Activated B cell treated with CpG ODN at 0.5 μM for 24 hours (primary cell): ENCODE results near the gene FAM3A. TPM values are rescaled to one million over a fixed set of nuclear protein-coding genes. Genes with fewer than 3 reads are reported as not detected.

Experiments
- ATAC-seq: fragments of 200-7000 bp; cut with Tn5 transposase; one replicate; pipeline ENCODE4 v1.10.0; 2021; ENCODE audit warnings: low read depth, mild to moderate bottlenecking, moderate library complexity
- CTCF ChIA-PET: fragments of 350-600 bp; sonication (Branson Sonifier 250); formaldehyde crosslinking; loops from one replicate; lab custom pipeline; 2021; ENCODE audit warnings: antibody characterized with exemption; lab: Charles Lee
- POLR2A ChIA-PET: fragments of 350-600 bp; sonication (Branson Sonifier 250); formaldehyde crosslinking; loops from one replicate; lab custom pipeline; 2021; ENCODE audit warnings: antibody characterized with exemption; lab: Charles Lee
- DNase-seq: peaks from one replicate; pipeline ENCODE4 v3.0.0; 2022
- H3K27ac Mint-ChIP-seq: one replicate; pipeline ENCODE4 v1.8.0; 2020; ENCODE audit warnings: mixed read lengths
- H3K27me3 Mint-ChIP-seq: one replicate; pipeline ENCODE4 v1.8.0; 2021; ENCODE audit warnings: mixed read lengths
- H3K36me3 Mint-ChIP-seq: one replicate; pipeline ENCODE4 v1.8.0; 2021; ENCODE audit warnings: low read depth, mixed read lengths
- H3K4me1 Mint-ChIP-seq: one replicate; pipeline ENCODE4 v1.8.0; 2021; ENCODE audit warnings: mixed read lengths
- H3K4me3 Mint-ChIP-seq: one replicate; pipeline ENCODE4 v1.8.0; 2020; ENCODE audit warnings: mild to moderate bottlenecking, mixed read lengths
- H3K9me3 Mint-ChIP-seq: one replicate; pipeline ENCODE4 v1.8.0; 2020; ENCODE audit warnings: mixed read lengths
- CTCF ChIP-seq: fragments of 200-600 bp; IDR thresholded peaks from one replicate; pipeline ENCODE4 v1.8.0; 2022; ENCODE audit warnings: antibody characterized with exemption, mild to moderate bottlenecking
- intact Hi-C: fragments of 100-400 bp; cut with micrococcal nuclease; formaldehyde crosslinking; loops from one replicate; pipeline ENCODE4 v1.15.1; 2024
- total RNA-seq: library from RNA; stranded (reverse); gene quantifications from 2 replicates; pipeline ENCODE4 v1.2.3, GENCODE V29; 2022

The FAM3A gene
- total RNA-seq, 1 donor from 2014 or later: 36.1 TPM

GRCh38 chrX:154470914-154471568 lies 45.0 kb downstream of the FAM3A start:
- H3K9me3 Mint-ChIP-seq: no peaks in the 10 kb centered on the region
- H3K27me3 Mint-ChIP-seq: no peaks in the 10 kb centered on the region
- DNase-seq (no peak), ATAC-seq (no peak)
- H3K4me3 Mint-ChIP-seq: no peak overlapping the region
- H3K27ac Mint-ChIP-seq: no peak overlapping the region
- peaks cover 2% of the 10 kb centered on the region for H3K4me1 Mint-ChIP-seq
- ChIA-PET POLR2A (no interaction called here), CTCF (no interaction called here)
- H3K36me3 Mint-ChIP-seq: peaks cover 48% of the 10 kb centered on the region
- no peak for TF ChIP-seq CTCF
- intact Hi-C loops: no loop called here

DNA sequence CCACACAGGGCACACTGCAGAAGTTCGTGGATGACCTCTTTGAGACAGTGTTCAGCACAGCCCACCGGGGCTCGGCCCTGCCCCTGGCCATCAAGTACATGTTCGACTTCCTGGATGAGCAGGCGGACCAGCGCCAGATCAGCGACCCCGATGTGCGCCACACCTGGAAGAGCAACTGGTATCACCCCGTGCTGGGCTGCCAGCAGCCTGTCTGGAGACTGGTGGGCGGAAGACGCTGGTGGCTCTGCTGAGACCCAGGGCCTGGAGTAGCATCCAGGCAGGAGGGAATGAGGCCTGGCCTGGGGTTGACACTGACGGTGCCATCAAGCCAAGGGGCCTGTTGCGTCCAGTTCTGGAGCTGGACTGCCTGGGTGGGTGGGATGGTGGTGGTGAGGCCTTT lies 45.6 kb downstream of the FAM3A start:
- H3K27ac Mint-ChIP-seq: no peak overlapping the region
- intact Hi-C loops: no loop called here
- no peak for DNase-seq
- POLR2A ChIA-PET: no interaction called here
- peaks cover 51% of the 10 kb centered on the region for H3K36me3 Mint-ChIP-seq
- H3K9me3 Mint-ChIP-seq: no peaks in the 10 kb centered on the region
- ATAC-seq: no peak
- no peaks in the 10 kb centered on the region for H3K27me3 Mint-ChIP-seq
- no peak for TF ChIP-seq CTCF
- H3K4me1 Mint-ChIP-seq: peaks cover 2% of the 10 kb centered on the region
- no peak overlapping the region for H3K4me3 Mint-ChIP-seq
- CTCF ChIA-PET: no interaction called here

DNA sequence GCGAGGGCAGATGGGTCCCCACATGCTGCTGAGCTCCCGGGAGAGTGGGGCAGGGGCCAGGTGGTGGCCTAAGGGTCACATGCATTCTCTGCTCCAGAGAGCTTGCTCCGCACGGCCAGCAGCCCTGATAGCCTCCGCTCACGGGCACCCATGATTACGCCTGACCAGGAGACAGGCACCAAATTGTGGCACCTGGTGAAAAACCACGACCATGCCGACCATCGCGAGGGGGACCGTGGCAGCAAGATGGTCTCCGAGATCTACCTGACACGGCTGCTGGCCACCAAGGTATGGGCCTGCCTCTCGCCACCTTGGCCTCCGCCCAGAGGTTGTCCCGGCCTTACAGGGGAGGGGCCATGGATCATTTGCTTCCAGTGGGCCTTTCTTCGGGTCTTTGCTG lies 46.2 kb downstream of the FAM3A start:
- POLR2A ChIA-PET: no interaction called here
- no peaks in the 10 kb centered on the region for H3K27me3 Mint-ChIP-seq
- CTCF ChIA-PET: no interaction called here
- DNase-seq (no peak), ATAC-seq (no peak)
- H3K27ac Mint-ChIP-seq: no peak overlapping the region
- TF ChIP-seq CTCF: no peak
- peaks cover 2% of the 10 kb centered on the region for H3K4me1 Mint-ChIP-seq
- H3K9me3 Mint-ChIP-seq: no peaks in the 10 kb centered on the region
- no peak overlapping the region for H3K4me3 Mint-ChIP-seq
- intact Hi-C loops: no loop called here
- H3K36me3 Mint-ChIP-seq: peaks cover 54% of the 10 kb centered on the region

DNA sequence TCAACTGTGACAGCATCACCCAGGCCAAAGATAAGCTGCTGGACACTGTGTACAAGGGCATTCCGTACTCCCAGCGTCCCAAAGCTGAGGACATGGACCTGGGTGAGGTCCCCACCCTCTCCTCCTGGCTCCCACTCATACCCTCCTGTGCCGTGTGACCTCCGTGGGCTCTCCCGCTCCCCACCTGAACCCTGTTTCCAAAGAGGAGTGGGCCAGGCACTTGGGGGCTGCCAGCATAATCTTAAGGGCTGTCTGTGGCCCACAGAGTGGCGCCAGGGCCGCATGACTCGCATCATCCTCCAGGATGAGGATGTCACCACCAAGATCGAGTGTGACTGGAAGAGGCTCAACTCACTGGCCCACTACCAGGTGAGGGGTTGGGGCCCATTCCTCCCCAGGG lies 46.9 kb downstream of the FAM3A start:
- DNase-seq: no peak
- ATAC-seq: no peak
- intact Hi-C loops: no loop called here
- POLR2A ChIA-PET: no interaction called here
- Mint-ChIP-seq H3K27me3 (no peaks in the 10 kb centered on the region), H3K36me3 (peaks cover 54% of the 10 kb centered on the region), H3K4me1 (peaks cover 2% of the 10 kb centered on the region), H3K9me3 (no peaks in the 10 kb centered on the region), H3K27ac (no peak overlapping the region), H3K4me3 (no peak overlapping the region)
- CTCF ChIA-PET: no interaction called here
- no peak for TF ChIP-seq CTCF

DNA sequence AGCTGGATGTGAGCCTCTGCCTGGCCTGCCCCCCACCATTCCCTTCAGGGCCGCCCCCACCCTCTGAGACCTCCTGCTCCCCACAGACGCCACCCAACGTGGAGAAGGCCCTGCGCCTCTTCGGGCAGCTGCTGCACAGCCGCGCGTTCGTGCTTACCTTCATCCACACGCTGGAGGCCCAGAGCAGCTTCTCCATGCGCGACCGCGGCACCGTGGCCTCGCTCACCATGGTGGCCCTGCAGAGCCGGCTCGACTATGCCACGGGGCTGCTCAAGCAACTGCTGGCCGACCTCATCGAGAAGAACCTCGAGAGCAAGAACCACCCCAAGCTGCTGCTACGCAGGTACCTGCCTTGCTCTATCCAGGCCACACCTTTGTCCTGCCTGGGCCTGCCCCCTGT lies 47.8 kb downstream of the FAM3A start:
- no peak overlapping the region for H3K27ac Mint-ChIP-seq
- ChIA-PET POLR2A (interaction anchor here (0.8 kb wide), 1 partner anchor 10 kb away, joined by 3 read pairs; the partner anchor contains the start of gene PLXNA3), CTCF (no interaction called here)
- ATAC-seq (no peak), DNase-seq (no peak)
- H3K36me3 Mint-ChIP-seq: peaks cover 51% of the 10 kb centered on the region
- H3K9me3 Mint-ChIP-seq: no peaks in the 10 kb centered on the region
- H3K4me3 Mint-ChIP-seq: no peak overlapping the region
- TF ChIP-seq CTCF: no peak
- no peaks in the 10 kb centered on the region for H3K4me1 Mint-ChIP-seq
- intact Hi-C loops: no loop called here
- H3K27me3 Mint-ChIP-seq: no peaks in the 10 kb centered on the region
